ENCODE results near the gene CPNE5.

DNA sequence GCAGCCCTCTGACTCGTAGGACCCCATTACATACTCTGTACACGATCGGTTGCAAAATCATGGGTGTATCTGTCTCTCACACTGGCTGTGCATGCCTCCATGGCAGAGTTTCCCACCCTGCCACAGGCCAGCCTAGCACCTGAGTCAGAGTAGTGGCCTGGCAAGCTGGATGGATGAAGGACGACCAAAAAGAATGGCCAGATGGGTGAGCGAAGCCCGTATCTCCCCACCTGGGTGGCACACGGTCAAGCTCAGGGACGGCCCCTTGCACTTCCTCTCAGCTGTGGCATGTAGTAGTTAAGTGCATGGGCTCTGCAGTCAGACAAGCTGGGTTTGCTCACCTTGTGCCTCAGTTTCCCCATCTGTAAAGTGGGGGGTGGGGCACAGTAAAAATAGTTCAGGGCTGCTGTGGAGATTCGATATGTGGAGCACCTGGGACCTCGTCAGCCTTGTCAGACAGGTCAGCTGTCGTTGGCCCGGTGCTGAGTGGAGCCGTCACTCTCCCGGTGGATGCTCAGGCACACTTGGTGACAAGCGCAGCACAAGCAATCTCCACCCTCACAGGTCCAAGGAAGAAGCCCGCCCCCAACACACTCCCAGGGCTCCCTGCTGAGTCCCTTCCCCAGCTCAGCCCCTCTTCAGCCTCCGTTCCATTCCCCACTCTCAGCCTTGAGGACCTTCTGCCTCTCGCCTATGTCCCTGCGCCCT, 12.6 kb downstream of the CPNE5 start:
- TF ChIP-seq, protein P1, sequence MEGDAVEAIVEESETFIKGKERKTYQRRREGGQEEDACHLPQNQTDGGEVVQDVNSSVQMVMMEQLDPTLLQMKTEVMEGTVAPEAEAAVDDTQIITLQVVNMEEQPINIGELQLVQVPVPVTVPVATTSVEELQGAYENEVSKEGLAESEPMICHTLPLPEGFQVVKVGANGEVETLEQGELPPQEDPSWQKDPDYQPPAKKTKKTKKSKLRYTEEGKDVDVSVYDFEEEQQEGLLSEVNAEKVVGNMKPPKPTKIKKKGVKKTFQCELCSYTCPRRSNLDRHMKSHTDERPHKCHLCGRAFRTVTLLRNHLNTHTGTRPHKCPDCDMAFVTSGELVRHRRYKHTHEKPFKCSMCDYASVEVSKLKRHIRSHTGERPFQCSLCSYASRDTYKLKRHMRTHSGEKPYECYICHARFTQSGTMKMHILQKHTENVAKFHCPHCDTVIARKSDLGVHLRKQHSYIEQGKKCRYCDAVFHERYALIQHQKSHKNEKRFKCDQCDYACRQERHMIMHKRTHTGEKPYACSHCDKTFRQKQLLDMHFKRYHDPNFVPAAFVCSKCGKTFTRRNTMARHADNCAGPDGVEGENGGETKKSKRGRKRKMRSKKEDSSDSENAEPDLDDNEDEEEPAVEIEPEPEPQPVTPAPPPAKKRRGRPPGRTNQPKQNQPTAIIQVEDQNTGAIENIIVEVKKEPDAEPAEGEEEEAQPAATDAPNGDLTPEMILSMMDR (IDR thresholded peaks at IDR 0.05): no peak
- TF ChIP-seq EP300 (IDR thresholded peaks at IDR 0.05; ENCODE audit: low read depth): no peak
- TF ChIP-seq POLR2AphosphoS5 (IDR thresholded peaks at IDR 0.05): no peak
- no peak for TF ChIP-seq POLR2A (IDR thresholded peaks at IDR 0.05)

All from transverse colon (tissue), 4 donors.